Keratinocyte (primary cell): ENCODE data around the gene CTNNA2.

Experiments used
- EZH2 ChIP-seq: IDR thresholded peaks from one replicate; pipeline ENCODE4 v1.6.1; 2012; ENCODE audit warnings: inconsistent platforms, mild to moderate bottlenecking, low read length, moderate library complexity
- TF ChIP-seq, protein P1 (sequence below), 3 experiments: IDR thresholded peaks in 1 of 3; conservative IDR thresholded peaks in 1 of 3; optimal IDR thresholded peaks in 1 of 3; 2 replicates in 2 of 3; 3 replicates in 1 of 3; pipeline versions ENCODE3 to v1.5.1; 2011; ENCODE audit warnings: low read length in 3 of 3, mild to moderate bottlenecking in 3 of 3, moderate library complexity in 2 of 3, control low read depth in 1 of 3, inconsistent platforms in 1 of 3; ENCODE audit not compliant: insufficient read depth in 2 of 3; ENCODE audit errors: extremely low read depth in 1 of 3

DNA sequence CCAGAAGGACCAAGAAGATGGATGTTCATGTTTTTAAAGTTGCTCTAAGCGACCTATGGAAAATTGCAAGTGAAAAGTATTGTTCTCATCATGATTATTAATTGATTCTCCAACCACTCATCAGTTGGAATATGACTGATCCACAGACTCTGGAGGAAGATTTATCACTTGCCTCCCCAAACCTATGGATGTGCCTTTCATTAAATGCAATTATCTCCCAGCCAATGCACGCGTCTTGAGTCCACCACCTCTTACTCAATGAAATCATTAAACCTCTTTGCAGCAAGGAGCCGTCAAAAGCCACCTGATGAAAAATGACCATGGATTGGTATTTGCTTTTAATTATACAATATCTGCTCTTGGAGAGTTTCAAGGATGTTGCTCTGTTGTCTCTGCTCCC lies 626.1 kb downstream of the CTNNA2 start:
- TF ChIP-seq EZH2: no peak
- TF ChIP-seq, protein P1, sequence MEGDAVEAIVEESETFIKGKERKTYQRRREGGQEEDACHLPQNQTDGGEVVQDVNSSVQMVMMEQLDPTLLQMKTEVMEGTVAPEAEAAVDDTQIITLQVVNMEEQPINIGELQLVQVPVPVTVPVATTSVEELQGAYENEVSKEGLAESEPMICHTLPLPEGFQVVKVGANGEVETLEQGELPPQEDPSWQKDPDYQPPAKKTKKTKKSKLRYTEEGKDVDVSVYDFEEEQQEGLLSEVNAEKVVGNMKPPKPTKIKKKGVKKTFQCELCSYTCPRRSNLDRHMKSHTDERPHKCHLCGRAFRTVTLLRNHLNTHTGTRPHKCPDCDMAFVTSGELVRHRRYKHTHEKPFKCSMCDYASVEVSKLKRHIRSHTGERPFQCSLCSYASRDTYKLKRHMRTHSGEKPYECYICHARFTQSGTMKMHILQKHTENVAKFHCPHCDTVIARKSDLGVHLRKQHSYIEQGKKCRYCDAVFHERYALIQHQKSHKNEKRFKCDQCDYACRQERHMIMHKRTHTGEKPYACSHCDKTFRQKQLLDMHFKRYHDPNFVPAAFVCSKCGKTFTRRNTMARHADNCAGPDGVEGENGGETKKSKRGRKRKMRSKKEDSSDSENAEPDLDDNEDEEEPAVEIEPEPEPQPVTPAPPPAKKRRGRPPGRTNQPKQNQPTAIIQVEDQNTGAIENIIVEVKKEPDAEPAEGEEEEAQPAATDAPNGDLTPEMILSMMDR (optimal IDR thresholded peaks at IDR 0.05 in 1 of 3, IDR thresholded peaks at IDR 0.05 in 1 of 3, conservative IDR thresholded peaks at IDR 0.05 in 1 of 3; ENCODE audit: extremely low read depth in 1 of 3, insufficient read depth in 2 of 3, low read length in 3 of 3): no peak
